HEK293T (cell line): Measurements from ENCODE around the gene TSC22D3.

ENCODE experiments used
- BHLHE40 ChIP-seq: fragments of 450-650 bp; IDR thresholded peaks from 2 replicates; pipeline ENCODE4 v1.6.1; 2016; ENCODE audit warnings: mild to moderate bottlenecking, moderate library complexity, borderline replicate concordance
- L3MBTL2 ChIP-seq: fragments of 450-650 bp; conservative IDR thresholded peaks from 2 replicates; pipeline ENCODE4 v1.6.1; 2016; ENCODE audit warnings: mild to moderate bottlenecking
- SUZ12 ChIP-seq: fragments of 450-650 bp; IDR thresholded peaks from 2 replicates; pipeline ENCODE4 v1.6.1; 2016; ENCODE audit warnings: mild to moderate bottlenecking
- TARDBP ChIP-seq: fragments of 450-650 bp; IDR thresholded peaks from 2 replicates; pipeline ENCODE4 v1.6.1; 2016

DNA sequence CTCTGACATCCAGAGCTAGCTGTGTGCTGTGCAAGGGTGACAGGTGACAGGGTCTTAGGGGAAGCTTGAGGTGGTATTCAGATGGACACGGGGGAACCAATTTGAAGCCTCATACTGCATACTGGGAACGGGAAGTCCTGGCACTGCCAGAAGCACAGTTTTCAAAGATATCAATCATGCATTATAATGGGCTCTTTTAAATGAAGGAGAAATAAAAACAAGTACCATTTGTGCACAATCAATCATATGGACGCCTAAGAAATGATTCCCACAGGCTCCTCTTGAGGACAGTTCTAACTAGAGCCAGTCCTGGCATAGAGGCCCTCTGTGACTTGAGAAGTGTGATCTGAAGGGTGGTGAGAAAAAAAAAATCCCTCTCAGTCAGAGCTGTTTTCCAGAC is 50.9 kb downstream of the TSC22D3 start:
- TF ChIP-seq L3MBTL2 = no peak
- no peak for TF ChIP-seq BHLHE40
- TF ChIP-seq TARDBP = no peak
- no peak for TF ChIP-seq SUZ12
